Measurements from ENCODE around the gene KIF16B.

KIF16B gene

DNA sequence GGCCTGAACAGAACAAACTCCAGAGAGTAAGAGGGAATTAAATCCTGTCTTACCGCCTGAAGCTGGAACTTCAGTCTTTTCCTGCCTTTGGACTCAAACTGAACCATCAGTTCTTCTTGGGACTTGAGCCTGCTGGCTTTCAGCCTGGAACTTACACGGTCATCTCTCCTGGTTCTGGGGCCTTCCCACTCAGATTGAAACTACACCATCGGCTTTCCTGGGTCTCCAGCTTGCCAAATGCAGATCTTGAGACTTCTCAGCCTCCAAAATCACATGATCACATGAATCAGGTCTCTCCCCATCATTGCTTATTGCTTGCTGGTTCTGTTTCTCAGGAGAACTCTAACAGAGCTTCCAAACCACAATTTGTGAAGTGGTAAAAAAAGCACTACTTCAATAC, 276.3 kb downstream of the KIF16B start:
- DNase-seq (ENCODE audit: low read depth, low spot score) = no peak
- no peak overlapping the region for H3K4me3 ChIP-seq (ENCODE audit: low read length)

DNA sequence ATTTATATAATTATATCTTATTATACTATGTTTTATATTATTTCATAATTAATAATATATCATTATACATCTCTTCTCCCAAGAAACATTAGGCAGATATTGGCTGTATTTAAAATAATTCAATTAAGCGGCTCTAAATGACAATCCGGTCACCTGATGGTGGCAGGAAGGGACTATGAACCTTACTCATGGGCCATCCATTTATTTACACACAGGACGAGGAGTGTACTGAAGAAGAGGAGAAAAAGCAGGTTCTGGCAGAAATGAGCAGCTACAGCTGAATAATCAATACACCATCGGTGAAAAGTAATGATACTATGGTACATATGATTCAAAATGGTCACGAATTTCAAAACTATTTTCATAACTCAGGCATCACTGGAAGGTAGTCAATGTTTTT, 277.7 kb downstream of the KIF16B start:
- no peak for DNase-seq (ENCODE audit: low read depth, low spot score)
- no peak overlapping the region for H3K4me3 ChIP-seq (ENCODE audit: low read length)

DNA sequence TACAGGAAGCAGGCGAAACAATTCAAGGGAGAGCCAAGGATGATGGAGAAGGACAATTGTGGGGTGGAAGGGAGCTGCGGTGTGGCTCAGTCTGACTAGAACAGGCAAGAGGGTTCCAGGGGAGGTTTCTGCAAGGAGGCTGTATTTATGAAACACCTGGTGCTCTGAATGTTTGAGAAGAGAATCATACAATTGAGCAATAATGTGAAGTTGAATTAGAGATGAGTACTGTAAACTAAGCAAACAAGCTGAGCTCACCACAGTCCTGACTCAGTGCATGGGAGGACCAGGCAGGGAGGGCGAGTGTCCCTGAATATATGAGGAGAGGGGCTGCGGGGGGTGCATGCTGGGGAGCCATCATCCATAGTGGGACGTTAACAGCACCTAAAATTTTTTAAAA, 279.7 kb downstream of the KIF16B start:
- H3K4me3 ChIP-seq (ENCODE audit: low read length) = no peak overlapping the region
- no peak for DNase-seq (ENCODE audit: low read depth, low spot score)

DNA sequence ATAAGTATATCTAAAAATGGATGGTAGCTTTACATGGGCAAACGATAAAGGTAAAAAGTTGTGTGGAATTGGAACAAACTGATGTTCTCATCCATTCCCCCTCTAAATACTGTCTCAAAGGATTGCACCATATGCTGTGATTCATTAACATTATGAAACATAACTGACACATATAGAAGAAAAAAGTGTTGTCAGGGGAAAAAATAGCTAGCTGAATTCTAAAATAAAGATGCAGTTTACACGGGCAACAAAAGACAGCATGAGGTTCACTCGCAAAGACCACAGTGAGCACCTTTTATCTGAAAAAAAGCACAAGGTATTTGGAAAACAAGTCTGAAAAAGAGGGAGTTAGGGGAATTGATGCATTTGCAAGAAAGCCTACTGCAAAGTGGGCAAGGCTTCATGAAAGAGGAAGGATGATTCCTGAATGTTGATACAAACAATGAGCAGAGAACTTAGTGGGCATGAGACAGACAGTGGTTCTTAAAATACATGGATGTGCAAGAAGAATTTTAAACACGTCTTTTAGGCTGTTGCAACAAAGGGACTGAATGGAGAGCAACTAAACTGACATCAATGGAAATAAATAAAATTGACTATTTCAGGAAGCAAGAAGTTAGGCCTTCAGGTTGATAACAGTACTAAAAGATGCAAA, 280.9 kb downstream of the KIF16B start:
- no peak for DNase-seq (ENCODE audit: low read depth, low spot score)
- no peak overlapping the region for H3K4me3 ChIP-seq (ENCODE audit: low read length)

DNA sequence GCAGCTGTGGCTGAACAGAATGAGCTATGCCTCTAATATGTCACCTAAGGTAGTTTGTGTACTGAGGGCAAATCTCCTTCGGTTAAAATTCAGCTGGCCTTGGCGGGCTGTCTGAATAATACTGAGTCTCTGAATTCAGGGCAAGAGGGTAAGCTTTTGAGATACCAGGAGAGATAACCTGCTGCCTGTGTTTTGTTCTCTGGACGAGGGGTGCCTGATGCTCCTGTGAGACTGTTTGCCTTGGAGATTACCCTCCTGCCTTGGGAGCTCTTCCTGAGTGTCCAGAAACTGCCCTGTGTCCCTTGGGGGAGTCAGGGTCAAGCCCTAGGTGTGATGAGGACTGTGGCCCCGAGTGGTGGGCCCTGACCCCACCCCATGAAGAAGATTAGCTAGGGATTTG, 282.9 kb downstream of the KIF16B start:
- no peak for DNase-seq (ENCODE audit: low read depth, low spot score)
- H3K4me3 ChIP-seq (ENCODE audit: low read length) = no peak overlapping the region

DNA sequence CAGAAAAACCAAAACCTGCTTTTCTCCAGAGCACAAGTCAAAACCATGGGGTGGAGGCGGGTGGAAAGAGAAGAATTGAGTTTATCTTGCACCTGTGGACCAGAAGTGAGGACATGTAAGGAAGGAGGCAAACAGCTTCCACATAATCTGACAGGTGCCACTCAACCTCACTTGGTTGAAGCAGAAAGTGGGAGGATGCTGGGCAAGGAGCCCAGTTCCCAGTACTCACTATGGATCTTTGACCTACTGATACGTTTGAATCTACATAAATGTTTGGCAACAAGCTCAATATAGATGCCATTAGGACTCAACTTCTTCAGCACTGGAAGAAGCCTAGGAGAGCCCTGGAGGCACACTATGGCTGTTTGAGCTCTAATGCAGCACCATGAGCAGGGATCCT, 285.5 kb downstream of the KIF16B start:
- H3K4me3 ChIP-seq (ENCODE audit: low read length) = no peak overlapping the region
- DNase-seq (ENCODE audit: low read depth, low spot score) = no peak

DNA sequence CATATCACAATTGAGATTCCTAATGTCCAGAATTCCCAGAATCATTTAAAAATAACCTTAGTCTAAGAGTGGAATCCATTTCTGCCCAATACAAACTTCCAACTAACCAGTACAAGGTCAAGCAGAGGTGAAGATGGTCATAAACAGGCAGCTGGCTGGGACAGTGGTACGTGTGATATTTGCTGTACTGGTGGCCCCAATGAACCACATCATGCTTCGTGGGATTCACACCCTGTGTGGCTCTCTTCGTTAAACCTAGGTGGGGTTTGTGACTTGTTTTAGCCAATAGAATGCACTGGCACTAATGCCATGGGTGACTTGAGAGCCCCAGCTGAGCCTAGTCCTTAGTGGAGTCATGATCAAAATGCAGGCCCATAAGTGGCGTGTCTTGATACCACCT, 286.6 kb downstream of the KIF16B start:
- no peak overlapping the region for H3K4me3 ChIP-seq (ENCODE audit: low read length)
- no peak for DNase-seq (ENCODE audit: low read depth, low spot score)

DNA sequence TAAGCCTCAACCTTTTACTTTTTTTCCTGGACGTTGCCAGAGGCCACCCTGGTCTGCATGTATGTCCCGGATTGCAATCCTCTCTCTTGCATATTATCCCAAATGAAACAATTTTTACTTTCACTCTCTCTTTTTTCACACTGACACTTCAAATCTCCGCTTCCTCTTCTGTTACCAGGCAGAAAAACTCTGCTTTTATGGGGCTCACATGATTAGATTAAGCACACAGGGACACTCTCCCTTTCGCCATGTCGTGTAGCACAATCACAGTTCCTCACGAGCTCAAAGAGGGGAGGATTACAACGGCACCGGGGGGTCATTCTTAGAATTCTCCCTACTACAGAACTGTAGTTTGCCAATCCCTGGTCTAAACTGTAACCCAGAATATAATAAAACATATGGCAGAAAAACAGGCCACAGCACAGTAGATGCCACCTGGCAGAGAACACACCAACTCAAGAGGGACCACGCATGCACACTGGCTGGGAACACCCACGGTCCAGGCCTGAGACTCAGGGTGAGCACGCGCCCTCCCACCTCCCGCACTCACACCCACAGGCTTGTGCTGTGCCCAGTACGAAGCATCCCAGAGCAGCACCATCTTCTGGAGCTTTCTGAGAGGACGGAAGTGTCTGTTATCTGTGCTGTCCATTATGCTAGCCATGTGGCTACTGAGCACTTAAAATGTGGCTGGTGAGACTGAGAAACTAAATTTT, 288.7 kb downstream of the KIF16B start:
- no peak for DNase-seq (ENCODE audit: low read depth, low spot score)
- no peak overlapping the region for H3K4me3 ChIP-seq (ENCODE audit: low read length)

DNA sequence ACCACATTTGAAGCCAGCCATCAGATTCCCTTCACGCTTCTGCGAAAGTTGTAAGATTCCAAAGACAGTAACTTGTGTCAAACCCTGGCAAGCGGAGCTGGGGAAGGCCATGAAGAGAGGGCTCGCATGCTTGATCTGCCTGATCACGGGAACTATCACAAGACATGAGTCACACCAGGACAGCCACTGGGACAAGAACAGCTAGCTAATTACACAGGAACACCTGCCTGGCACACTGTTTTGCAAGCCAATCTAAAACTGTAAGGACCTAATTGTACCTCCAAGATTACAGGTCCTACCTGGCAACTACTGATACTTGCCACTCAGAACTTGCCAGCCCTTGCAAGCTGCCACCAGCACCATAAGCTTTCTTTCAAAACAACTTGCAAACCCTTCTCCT, 289.3 kb downstream of the KIF16B start:
- no peak overlapping the region for H3K4me3 ChIP-seq (ENCODE audit: low read length)
- no peak for DNase-seq (ENCODE audit: low read depth, low spot score)

DNA sequence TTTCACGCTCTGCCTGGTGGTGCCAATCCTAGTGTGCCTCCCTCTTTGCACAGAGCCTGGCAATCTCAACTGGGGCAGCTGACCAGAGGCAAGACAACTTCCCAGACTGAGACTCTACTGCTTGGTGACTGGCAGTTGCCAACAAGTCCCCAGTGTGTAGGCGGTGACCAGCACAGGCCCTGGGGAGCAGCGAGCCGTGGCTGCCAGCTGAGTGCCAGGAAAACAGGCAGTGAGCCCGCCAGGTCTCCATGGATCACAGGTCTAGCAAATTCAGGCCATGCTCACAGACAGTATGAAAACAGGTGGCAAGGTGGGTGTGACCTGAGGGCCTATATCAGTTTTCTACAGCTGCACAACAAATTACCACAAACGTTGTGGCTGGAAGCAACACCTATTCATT, 289.9 kb downstream of the KIF16B start:
- no peak for DNase-seq (ENCODE audit: low read depth, low spot score)
- no peak overlapping the region for H3K4me3 ChIP-seq (ENCODE audit: low read length)

DNA sequence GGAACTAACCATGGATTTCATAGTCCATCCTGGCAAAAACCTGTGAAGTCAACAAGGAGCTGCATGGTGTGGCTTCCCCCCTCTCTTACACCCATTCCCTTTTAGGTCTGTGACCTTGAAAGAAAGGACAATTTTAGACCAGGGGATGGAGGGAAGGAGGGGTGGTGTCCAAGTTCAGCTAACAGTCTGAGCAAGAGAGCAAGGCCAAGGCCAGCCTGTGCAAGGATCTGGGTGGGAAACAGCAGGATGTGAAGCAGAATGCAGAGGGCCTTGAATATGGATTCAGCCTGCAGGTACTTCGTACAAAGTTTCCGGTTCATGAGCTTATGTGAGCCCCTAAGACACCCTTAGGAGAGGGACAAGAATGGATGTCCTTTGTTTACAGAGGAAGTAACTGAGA, 293.0 kb downstream of the KIF16B start:
- no peak for DNase-seq (ENCODE audit: low read depth, low spot score)
- no peak overlapping the region for H3K4me3 ChIP-seq (ENCODE audit: low read length)

DNA sequence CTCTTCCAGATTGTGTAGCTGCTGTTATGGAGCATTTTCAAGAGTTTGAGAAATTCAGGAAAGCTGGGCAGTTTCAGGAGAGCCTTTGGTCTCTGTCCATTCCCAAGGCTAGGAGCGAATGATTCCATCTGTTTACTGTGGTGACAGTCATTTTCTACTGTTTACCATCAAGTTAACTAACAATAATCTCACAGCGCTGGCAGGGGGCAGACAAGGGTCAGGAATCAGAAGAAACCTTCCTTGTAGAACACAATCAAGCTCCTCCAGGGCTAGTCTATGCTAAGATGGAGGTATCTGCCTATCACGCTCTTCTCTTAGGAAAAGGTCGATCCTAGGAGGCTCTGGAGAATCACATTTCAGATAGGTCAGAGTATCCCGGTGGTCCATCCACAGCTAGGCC, 293.9 kb downstream of the KIF16B start:
- no peak overlapping the region for H3K4me3 ChIP-seq (ENCODE audit: low read length)
- DNase-seq (ENCODE audit: low read depth, low spot score) = no peak

DNA sequence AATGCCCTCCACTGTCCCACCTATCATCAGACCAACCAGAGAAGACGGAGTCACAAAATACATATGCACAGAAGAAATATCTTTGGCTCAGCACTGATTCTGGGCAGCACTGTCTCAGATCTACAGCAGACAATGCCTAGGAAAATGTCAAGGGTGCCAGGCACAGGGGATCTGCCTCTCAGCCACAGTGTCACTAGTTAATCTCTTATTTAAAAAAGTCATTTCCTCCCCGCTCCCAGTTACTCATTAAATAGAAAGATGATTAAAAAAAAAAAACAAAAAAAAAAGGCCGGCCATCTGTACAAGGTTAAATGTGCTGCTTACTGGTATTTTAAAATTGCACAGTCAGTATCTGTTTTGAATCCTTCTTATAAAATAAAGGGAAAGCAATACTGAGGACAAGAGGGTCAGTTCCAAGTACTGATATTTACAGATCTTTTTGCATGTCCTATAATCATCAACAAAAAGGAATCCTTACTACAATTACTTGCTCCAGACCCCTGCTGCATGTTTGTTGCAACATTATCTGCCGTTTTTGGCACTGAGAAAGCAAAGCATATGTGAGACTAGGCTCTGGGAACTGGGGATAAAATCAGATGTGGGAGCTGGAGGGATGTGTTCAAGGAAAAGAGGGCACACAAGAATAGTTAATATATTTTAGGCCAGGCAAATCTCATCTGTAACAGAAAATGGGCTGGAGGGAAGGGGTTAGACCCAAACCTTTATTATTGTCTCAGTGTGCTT, 299.3 kb downstream of the KIF16B start:
- H3K4me3 ChIP-seq (ENCODE audit: low read length) = no peak overlapping the region
- DNase-seq (ENCODE audit: low read depth, low spot score) = no peak

DNA sequence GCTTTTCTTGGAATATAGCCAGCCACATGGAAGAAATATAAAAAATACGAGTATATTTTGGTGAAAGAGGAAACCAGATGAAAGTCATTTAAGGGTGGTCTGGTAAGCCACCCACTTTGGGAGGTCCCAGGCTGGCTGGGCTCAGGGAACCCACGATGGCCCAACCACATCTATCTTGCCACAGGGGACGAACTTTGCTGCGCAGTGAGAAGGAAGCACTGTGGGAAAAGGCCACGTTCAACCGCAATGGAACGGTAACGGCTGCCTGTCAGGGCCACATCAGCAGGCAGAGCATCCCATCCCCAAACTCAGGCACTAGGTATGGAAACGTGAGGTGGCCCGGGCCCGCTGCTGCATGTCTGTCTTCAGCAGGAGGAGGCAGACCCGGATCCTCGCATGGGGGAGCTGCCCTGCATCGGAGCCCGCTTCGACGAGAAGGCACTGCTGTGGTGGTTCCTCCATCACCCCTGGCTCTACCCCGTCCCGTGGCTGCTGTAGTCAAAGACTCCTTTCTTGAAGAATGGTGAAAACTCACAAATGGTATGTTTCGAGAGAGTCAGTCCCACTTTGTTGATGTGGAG, 300.4 kb downstream of the KIF16B start:
- H3K4me3 ChIP-seq (ENCODE audit: low read length) = no peak overlapping the region
- DNase-seq (ENCODE audit: low read depth, low spot score) = peak; percentile 56

DNA sequence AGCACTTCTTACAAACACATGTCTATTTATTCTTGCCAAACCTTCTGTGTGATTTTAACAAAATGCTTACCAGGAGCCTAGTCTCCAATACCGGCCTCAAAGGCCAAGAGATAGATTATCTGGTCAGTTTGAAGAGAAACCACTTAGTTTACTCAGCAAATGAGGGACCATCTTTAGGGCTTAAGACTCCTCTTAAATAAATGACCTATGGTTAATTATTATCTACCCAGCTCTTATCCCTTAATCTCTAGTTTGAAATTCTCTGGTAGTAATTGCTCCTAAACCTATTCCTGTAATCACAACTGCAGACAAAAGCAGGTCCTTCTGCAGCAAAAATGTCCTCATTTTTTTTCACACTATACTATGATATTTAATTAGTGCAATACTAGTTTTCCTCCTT, 301.8 kb downstream of the KIF16B start:
- DNase-seq (ENCODE audit: low read depth, low spot score) = no peak
- no peak overlapping the region for H3K4me3 ChIP-seq (ENCODE audit: low read length)

DNA sequence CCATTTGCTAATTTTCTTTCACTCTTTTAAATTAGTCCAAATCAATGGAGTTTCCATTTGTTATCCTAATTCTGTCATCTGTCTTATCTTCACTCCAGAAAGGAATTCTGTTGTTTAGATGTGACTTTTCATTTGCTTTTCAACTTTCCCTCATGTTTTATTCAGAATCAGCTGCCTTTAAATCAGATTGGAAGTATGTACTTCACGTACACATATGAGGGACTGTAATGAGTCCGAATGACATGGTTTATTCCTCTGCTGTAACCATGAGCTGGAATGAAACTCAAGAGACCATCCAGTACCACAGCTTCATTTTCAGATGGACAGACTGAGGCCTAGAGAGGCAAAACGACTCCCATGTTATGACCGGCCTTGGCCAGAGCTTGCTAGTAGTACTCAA, 302.3 kb downstream of the KIF16B start:
- H3K4me3 ChIP-seq (ENCODE audit: low read length) = no peak overlapping the region
- DNase-seq (ENCODE audit: low read depth, low spot score) = no peak

DNA sequence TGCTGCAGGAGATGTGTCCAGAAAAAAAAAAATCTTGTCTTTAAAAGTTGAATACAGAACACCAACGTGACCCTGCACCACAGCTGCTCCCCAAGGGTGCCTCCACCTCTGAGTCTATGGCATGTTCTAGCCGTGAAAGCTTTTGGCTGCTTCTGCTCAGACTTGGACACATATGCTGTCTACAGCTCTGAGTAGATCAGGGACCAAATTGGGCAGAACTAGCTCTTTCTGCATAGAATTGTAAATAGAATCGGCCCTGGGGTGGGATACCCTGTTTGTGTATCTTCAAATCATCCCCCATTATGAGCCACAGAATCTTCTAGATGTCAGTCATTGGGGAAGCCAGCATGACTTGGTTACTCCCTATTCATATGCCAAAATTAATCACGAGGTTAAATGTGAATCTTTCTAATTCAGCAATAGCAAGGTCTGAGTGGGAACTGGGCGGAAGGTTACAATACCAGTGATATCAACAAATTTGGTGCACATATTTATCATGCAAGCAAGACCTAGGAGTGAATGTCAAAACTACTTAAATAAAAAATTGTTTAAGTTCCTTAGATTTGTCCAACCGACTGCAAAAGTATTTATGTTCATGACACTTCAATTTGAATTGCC, 302.8 kb downstream of the KIF16B start:
- no peak for DNase-seq (ENCODE audit: low read depth, low spot score)
- no peak overlapping the region for H3K4me3 ChIP-seq (ENCODE audit: low read length)

DNA sequence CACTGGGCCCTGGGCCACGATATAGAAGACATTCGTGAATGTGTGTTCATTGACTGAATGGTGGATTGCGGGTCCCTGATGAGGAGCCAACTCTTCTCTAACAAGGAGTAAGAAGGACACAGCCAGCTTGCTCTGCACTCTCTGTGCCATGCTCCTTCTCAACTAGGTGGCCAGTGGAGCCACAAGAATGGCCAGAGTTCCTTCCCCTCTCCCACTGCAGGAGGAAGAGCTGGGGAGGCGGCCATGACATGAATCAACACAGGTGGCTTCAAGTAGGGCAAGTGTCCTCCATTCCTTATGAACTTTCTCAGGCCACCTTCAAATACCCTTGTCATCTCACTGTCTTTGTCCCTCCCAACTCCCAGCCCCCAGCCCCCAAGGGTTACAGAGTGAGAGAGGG, 305.7 kb downstream of the KIF16B start:
- no peak overlapping the region for H3K4me3 ChIP-seq (ENCODE audit: low read length)
- no peak for DNase-seq (ENCODE audit: low read depth, low spot score)

DNA sequence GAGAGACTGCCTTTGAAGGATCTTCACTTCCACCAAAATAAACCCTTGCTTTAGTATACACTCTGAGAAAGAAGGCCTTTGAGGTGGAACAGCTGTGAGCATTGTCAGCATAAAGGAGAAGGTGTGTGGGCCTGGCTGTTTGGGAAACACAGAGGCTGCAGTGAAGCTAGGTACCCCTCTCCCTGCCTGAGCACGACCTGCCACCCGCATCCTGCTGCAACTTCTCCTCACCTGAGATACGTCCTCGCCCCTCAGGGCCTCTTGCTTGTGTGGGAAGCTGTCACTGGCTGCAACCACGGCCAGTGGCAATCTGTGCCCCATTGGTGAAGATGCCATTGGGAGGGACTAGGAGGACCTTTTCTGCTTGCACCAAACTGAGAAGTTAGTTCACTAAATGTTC, 307.9 kb downstream of the KIF16B start:
- no peak for DNase-seq (ENCODE audit: low read depth, low spot score)
- no peak overlapping the region for H3K4me3 ChIP-seq (ENCODE audit: low read length)

DNA sequence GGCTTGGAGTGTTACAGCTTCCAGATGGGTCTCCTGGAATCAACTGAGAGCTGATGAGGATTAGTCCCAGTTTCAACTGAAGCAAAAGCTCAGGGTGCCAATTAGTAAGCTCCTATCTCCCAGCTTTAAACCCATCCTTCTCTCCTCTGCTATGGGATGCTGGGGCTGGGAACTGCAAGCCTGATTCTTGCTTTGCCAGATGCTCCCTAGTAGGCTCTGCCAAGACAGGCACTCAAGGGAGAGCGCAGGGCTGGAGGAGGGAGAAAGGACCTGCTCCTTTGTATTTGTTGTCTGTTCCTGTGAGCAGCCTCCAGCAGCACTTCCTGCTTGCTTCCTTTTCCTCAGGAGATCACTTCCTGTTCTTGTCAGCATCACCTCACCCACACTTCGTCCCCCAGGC, 309.7 kb downstream of the KIF16B start:
- no peak overlapping the region for H3K4me3 ChIP-seq (ENCODE audit: low read length)
- DNase-seq (ENCODE audit: low read depth, low spot score) = no peak
